HepG2 (cell line): Measurements from ENCODE around the gene NPSR1. TPM values are rescaled to one million over a fixed set of nuclear protein-coding genes. Genes with fewer than 3 reads are reported as not detected.

Source experiments
- ATAC-seq: fragments of 200-7000 bp; cut with Tn5 transposase; 3 replicates; pipeline ENCODE4 v1.9.1; 2020; ENCODE audit warnings: mild to moderate bottlenecking, moderate library complexity
- BruUV-seq: library from RNA; stranded (reverse); fragments of 400-500 nt; replicated peaks from 2 replicates; lab custom pipeline; 2021; lab: Mats Ljungman, UMichigan
- CTCF ChIA-PET: fragments of 300-600 bp; formaldehyde crosslinking; extraction: SDS; loops from one replicate; lab custom pipeline; 2021; ENCODE audit warnings: low total read pairs, inconsistent platforms, low intra/inter-chr PET ratio; lab: Yijun Ruan, JAX
- POLR2A ChIA-PET: fragments of 350-600 bp; sonication (Branson Sonifier 250); formaldehyde crosslinking; loops from one replicate; lab custom pipeline; 2020; ENCODE audit warnings: antibody characterized with exemption, inconsistent platforms; lab: Yijun Ruan, JAX
- DNase-seq: peaks from one replicate; pipeline ENCODE4 v3.0.0-alpha.2; 2015; ENCODE audit warnings: low spot score
- FAIRE-seq: peaks from 3 replicates; lab custom pipeline; 2011; peaks lifted over from hg19 to GRCh38; lab: Jason Lieb, UNC
- H2AFZ ChIP-seq: one replicate; pipeline ENCODE4 v1.6.1; 2011; ENCODE audit warnings: low read length, inconsistent platforms
- H3K27ac ChIP-seq: fragments of 300-600 bp; 3 replicates; pipeline ENCODE4 v1.8.0; 2011; ENCODE audit warnings: mixed run types, mild to moderate bottlenecking, mixed read lengths, low read length, inconsistent platforms; ENCODE audit not compliant: insufficient read depth; ENCODE audit errors: extremely low read length
- H3K27me3 ChIP-seq, 2 experiments: fragments of 200-600 bp in 1 of 2; 2 replicates in 1 of 2; 3 replicates in 1 of 2; pipeline versions ENCODE4 v1.6.0 to v1.8.0; 2011; ENCODE audit warnings: low read length in 2 of 2, mild to moderate bottlenecking in 2 of 2, moderate library complexity in 2 of 2, inconsistent platforms in 1 of 2; ENCODE audit not compliant: insufficient read depth in 2 of 2, control insufficient read depth in 1 of 2
- H3K36me3 ChIP-seq, 2 experiments: fragments of 200-600 bp in 1 of 2; replicated peaks in 1 of 2; 2 replicates in 1 of 2; 3 replicates in 1 of 2; pipeline versions ENCODE4 v1.5.1 to v1.8.0; 2011; ENCODE audit warnings: low read length in 2 of 2, inconsistent platforms in 1 of 2; ENCODE audit not compliant: insufficient read depth in 2 of 2, control insufficient read depth in 1 of 2
- H3K4me1 ChIP-seq: 2 replicates; pipeline ENCODE4 v1.5.1; 2012; ENCODE audit warnings: low read length, inconsistent platforms; ENCODE audit not compliant: insufficient read depth
- H3K4me2 ChIP-seq: 2 replicates; pipeline ENCODE4 v1.6.0; 2011; ENCODE audit warnings: low read depth, low read length, inconsistent platforms
- H3K4me3 ChIP-seq, 3 experiments: fragments of 200-600 bp in 1 of 3; sonication (generic), shearing (Covaris generic) in 1 of 3; replicated peaks in 1 of 3; 2 replicates each; pipeline ENCODE4 v1.5.1; 2011 to 2016; ENCODE audit warnings: low read length in 3 of 3, inconsistent platforms in 2 of 3, low read depth in 2 of 3, mild to moderate bottlenecking in 2 of 3, control low read depth in 1 of 3, mixed read lengths in 1 of 3; ENCODE audit not compliant: insufficient read depth in 1 of 3
- H3K79me2 ChIP-seq: one replicate; pipeline ENCODE4 v1.6.1; 2011; ENCODE audit warnings: low read length, inconsistent platforms; ENCODE audit not compliant: insufficient read depth
- H3K9ac ChIP-seq: 2 replicates; pipeline ENCODE4 v1.6.0; 2011; ENCODE audit warnings: mild to moderate bottlenecking, low read depth, low read length, inconsistent platforms; ENCODE audit not compliant: insufficient read depth
- H3K9me3 ChIP-seq: 2 replicates; pipeline ENCODE4 v1.5.1; 2012; ENCODE audit warnings: mild to moderate bottlenecking, low read length
- H4K20me1 ChIP-seq: 2 replicates; pipeline ENCODE4 v1.6.0; 2011; ENCODE audit warnings: inconsistent platforms, mild to moderate bottlenecking, low read length, moderate library complexity; ENCODE audit not compliant: insufficient read depth
- DNMT1 ChIP-seq: sonication (generic); formaldehyde crosslinking; IDR thresholded peaks from 2 replicates; pipeline ENCODE4 v1.5.1; 2020; ENCODE audit warnings: mild to moderate bottlenecking, missing genetic modification reagents
- DNMT3B ChIP-seq: conservative IDR thresholded peaks from 2 replicates; pipeline ENCODE4 v1.6.1; 2016; ENCODE audit warnings: missing biosample characterization, control low read depth
- ELF1 ChIP-seq: sonication (generic); formaldehyde crosslinking; IDR thresholded peaks from 2 replicates; pipeline ENCODE4 v1.4.0; 2020; ENCODE audit warnings: missing genetic modification reagents
- HOXD1 ChIP-seq: sonication (generic); formaldehyde crosslinking; IDR thresholded peaks from 2 replicates; pipeline ENCODE4 v1.5.0; 2020; ENCODE audit warnings: missing genetic modification reagents
- NFKBIZ ChIP-seq: IDR thresholded peaks from 2 replicates; pipeline ENCODE4 v1.6.1; 2018; ENCODE audit warnings: missing genetic modification reagents, missing compliant biosample characterization
- STAG1 ChIP-seq: sonication (generic); formaldehyde crosslinking; IDR thresholded peaks from 2 replicates; pipeline ENCODE4 v1.4.0; 2020; ENCODE audit warnings: missing genetic modification reagents
- TBL1XR1 ChIP-seq: fragments of 150-350 bp; IDR thresholded peaks from 2 replicates; pipeline ENCODE4 v1.6.1; 2014; ENCODE audit warnings: borderline replicate concordance, low read length; ENCODE audit not compliant: partially characterized antibody
- XRCC5 ChIP-seq: fragments of 200-400 bp; formaldehyde crosslinking; optimal IDR thresholded peaks from 2 replicates; pipeline ENCODE3; 2017; ENCODE audit warnings: mild to moderate bottlenecking, low read length
- ZC3H13 ChIP-seq: sonication (generic); formaldehyde crosslinking; IDR thresholded peaks from 2 replicates; pipeline ENCODE4 v1.8.1; 2023; ENCODE audit warnings: mild to moderate bottlenecking, missing genetic modification reagents, moderate library complexity
- ZEB1 ChIP-seq: IDR thresholded peaks from 2 replicates; pipeline ENCODE4 v1.6.1; 2012; ENCODE audit warnings: mild to moderate bottlenecking, low read depth, inconsistent platforms; ENCODE audit not compliant: insufficient replicate concordance
- ZNF260 ChIP-seq: sonication (generic); formaldehyde crosslinking; IDR thresholded peaks from 2 replicates; pipeline ENCODE4 v1.4.0; 2020; ENCODE audit warnings: missing genetic modification reagents, low read depth, mild to moderate bottlenecking, borderline replicate concordance
- ZZZ3 ChIP-seq: sonication (generic); formaldehyde crosslinking; IDR thresholded peaks from 2 replicates; pipeline ENCODE4 v1.4.0; 2020; ENCODE audit warnings: missing genetic modification reagents, mild to moderate bottlenecking, borderline replicate concordance
- WGBS: methylation state at CpG from one replicate; pipeline ENCODE4 v1.1.6; 2017; ENCODE audit warnings: low lambda C conversion rate; 5-methylcytosine and 5-hydroxymethylcytosine counted together
- in situ Hi-C: cut with HindIII; loops from 2 replicates; pipeline ENCODE4 v1.10.0; 2017; ENCODE audit warnings: low pct_unique_long_range_greater_than_20kb; ENCODE audit not compliant: extremely low pct_ligation_motif_present
- intact Hi-C: fragments of 100-400 bp; cut with micrococcal nuclease; formaldehyde crosslinking; loops from one replicate; pipeline ENCODE4 v1.10.0; 2022; ENCODE audit not compliant: unreplicated experiment
- polyA plus RNA-seq, 8 experiments: library from polyadenylated mRNA; depleted of rRNA in 3 of 8; stranded (reverse) in 7 of 8; unstranded in 1 of 8; fragments of >200 nt; fragmentation: Illumina TruSeq in 4 of 8; extraction: Trizol in 4 of 8; gene quantifications; 2 replicates each; pipeline versions ENCODE4 v1.2.1 to v1.2.3, GENCODE V29; 2011 to 2016; ENCODE audit warnings: low read depth in 4 of 8, missing spikeins in 1 of 8, mixed read lengths in 1 of 8; ENCODE audit not compliant: insufficient read depth in 1 of 8
- total RNA-seq, 5 experiments: library from RNA; depleted of rRNA; stranded (reverse); fragments of >200 nt; fragmentation: Illumina TruSeq; extraction: Trizol; gene quantifications; 2 replicates each; pipeline ENCODE4 v1.2.3, GENCODE V29; 2016; ENCODE audit warnings: low read depth in 1 of 5
- TF ChIP-seq, protein P1 (sequence below): sonication (generic); formaldehyde crosslinking; IDR thresholded peaks from 2 replicates; pipeline ENCODE4 v1.8.0; 2022; ENCODE audit warnings: missing genetic modification reagents, low read depth, mild to moderate bottlenecking, borderline replicate concordance
- TF ChIP-seq, protein P2 (sequence below): sonication (generic); formaldehyde crosslinking; IDR thresholded peaks from 2 replicates; pipeline ENCODE4 v1.8.1; 2023; ENCODE audit warnings: mild to moderate bottlenecking, missing genetic modification reagents
- TF ChIP-seq, protein P3 (sequence below): sonication (generic); formaldehyde crosslinking; IDR thresholded peaks from 2 replicates; pipeline ENCODE4 v1.5.0; 2020; ENCODE audit warnings: mild to moderate bottlenecking, missing genetic modification reagents, moderate library complexity
- TF ChIP-seq, protein P4 (sequence below): sonication (generic); formaldehyde crosslinking; IDR thresholded peaks from 2 replicates; pipeline ENCODE4 v1.5.0; 2020; ENCODE audit warnings: missing genetic modification reagents
- TF ChIP-seq, protein P5 (sequence below): sonication (generic); formaldehyde crosslinking; conservative IDR thresholded peaks from 2 replicates; pipeline ENCODE4 v1.4.0; 2020; ENCODE audit warnings: missing genetic modification reagents

The NPSR1 gene
- total and polyA plus RNA-seq, 2 of the 13 experiments (the other 11 are each of a cell fraction or from before 2014, with no cell fraction given) = not detected

DNA sequence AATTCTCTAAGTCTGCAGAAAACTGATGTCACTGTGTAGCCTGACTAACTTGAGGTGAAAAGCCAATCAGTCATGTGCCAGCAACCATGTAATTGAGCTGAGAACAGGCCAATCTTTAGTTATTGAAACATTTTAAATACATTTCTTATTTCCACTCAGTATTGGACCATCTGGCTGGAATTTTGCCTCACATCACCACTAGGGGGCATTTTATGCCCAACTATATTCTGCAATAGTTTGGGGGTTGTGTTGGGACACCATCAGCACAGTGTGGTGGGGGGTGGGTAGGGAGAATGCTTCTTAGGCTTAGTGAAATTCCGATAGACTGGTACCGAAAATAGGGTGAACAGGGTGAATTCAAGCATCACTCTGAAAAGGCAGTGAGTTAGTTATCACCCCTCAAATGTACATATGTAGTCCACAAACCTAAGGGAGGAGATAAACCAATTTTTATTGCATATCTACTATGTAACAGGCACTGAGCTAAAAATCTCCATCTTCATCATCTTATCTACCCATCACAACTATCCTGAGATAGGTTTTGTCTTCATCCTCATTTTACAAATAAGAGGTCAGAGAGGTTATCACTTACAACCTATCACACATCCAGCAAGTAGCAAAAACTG, 17.8 kb downstream of the NPSR1 start (continued):
- TF ChIP-seq, protein P1, sequence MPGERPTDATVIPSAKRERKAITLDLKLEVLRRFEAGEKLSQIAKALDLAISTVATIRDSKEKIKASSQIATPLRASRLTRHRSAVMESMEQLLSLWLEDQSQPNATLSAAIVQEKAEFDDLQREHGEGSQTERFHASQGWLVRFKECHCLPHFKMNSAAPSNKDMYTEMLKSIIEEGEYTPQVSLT (CRISPR knock-in tag) = no peak
- TF ChIP-seq, protein P2, sequence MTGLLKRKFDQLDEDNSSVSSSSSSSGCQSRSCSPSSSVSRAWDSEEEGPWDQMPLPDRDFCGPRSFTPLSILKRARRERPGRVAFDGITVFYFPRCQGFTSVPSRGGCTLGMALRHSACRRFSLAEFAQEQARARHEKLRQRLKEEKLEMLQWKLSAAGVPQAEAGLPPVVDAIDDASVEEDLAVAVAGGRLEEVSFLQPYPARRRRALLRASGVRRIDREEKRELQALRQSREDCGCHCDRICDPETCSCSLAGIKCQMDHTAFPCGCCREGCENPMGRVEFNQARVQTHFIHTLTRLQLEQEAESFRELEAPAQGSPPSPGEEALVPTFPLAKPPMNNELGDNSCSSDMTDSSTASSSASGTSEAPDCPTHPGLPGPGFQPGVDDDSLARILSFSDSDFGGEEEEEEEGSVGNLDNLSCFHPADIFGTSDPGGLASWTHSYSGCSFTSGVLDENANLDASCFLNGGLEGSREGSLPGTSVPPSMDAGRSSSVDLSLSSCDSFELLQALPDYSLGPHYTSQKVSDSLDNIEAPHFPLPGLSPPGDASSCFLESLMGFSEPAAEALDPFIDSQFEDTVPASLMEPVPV (CRISPR knock-in tag) = no peak
- TF ChIP-seq DNMT1 (CRISPR knock-in tag) = no peak
- TF ChIP-seq DNMT3B (CRISPR knock-in tag) = no peak
- TF ChIP-seq ZNF260 = no peak
- peak; percentile 75 for TF ChIP-seq STAG1 (CRISPR knock-in tag)
- TF ChIP-seq ZEB1 = no peak
- TF ChIP-seq, protein P3, sequence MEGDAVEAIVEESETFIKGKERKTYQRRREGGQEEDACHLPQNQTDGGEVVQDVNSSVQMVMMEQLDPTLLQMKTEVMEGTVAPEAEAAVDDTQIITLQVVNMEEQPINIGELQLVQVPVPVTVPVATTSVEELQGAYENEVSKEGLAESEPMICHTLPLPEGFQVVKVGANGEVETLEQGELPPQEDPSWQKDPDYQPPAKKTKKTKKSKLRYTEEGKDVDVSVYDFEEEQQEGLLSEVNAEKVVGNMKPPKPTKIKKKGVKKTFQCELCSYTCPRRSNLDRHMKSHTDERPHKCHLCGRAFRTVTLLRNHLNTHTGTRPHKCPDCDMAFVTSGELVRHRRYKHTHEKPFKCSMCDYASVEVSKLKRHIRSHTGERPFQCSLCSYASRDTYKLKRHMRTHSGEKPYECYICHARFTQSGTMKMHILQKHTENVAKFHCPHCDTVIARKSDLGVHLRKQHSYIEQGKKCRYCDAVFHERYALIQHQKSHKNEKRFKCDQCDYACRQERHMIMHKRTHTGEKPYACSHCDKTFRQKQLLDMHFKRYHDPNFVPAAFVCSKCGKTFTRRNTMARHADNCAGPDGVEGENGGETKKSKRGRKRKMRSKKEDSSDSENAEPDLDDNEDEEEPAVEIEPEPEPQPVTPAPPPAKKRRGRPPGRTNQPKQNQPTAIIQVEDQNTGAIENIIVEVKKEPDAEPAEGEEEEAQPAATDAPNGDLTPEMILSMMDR (CRISPR knock-in tag) = peak; percentile 76

DNA sequence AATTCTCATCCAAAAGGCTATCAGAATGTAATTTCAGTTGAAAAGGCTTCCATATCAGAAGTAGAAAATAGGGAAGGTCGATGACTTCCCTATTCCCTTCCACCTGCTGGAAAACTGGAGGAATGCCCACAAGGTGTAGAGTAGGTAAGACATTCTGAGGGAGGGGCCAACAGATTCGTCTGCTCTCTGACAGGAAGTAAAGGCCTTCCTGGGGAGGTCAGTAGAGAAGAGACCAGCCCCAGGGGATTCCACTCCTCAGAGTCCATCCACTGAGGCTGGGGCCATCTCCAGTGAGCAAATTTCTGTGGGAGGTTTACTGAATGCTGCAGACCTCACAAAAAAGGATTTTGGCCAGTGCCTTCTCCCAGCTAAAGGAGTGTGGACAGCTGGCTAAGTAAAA, 19.5 kb downstream of the NPSR1 start:
- H3K9me3 ChIP-seq = no peaks in the 10 kb centered on the region
- ChIA-PET CTCF (no interaction called here), POLR2A (no interaction called here)
- BruUV-seq = no TSS peak
- no peak for DNase-seq
- no peak for ATAC-seq
- H3K4me1 ChIP-seq = peaks cover 14% of the 10 kb centered on the region
- no peak for FAIRE-seq
- no peaks in the 10 kb centered on the region for H3K79me2 ChIP-seq
- no peaks in the 10 kb centered on the region; the same call in 1 of the 2 replicates for H4K20me1 ChIP-seq
- no peak overlapping the region for H3K4me2 ChIP-seq
- in situ Hi-C loops (no loop called here), intact Hi-C loops (loop anchor here (5.0 to 10.0 kb wide), 2 partner anchors 80 to 357 kb away; partner anchors contain the start of gene DPY19L1)
- no peak overlapping the region for H3K9ac ChIP-seq
- 85% methylated on average over 2 of the region's 2 CpGs for WGBS
- H3K27ac ChIP-seq = no peak overlapping the region
- peaks cover 0 to 1% of the 10 kb centered on the region in 2 experiments; a peak in 2 of 5 replicates for H3K36me3 ChIP-seq
- H3K4me3 ChIP-seq = no peak overlapping the region
- no peaks in the 10 kb centered on the region for H3K27me3 ChIP-seq
- H2AFZ ChIP-seq = no peak overlapping the region
- TF ChIP-seq ZZZ3 (CRISPR knock-in tag) (no peak), ELF1 (no peak), ZC3H13 (CRISPR knock-in tag) (no peak), TBL1XR1 (no peak), XRCC5 (no peak), HOXD1 (no peak), NFKBIZ (CRISPR knock-in tag) (no peak)
- TF ChIP-seq, protein P4, sequence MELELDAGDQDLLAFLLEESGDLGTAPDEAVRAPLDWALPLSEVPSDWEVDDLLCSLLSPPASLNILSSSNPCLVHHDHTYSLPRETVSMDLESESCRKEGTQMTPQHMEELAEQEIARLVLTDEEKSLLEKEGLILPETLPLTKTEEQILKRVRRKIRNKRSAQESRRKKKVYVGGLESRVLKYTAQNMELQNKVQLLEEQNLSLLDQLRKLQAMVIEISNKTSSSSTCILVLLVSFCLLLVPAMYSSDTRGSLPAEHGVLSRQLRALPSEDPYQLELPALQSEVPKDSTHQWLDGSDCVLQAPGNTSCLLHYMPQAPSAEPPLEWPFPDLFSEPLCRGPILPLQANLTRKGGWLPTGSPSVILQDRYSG (CRISPR knock-in tag) = no peak
- TF ChIP-seq, protein P5, sequence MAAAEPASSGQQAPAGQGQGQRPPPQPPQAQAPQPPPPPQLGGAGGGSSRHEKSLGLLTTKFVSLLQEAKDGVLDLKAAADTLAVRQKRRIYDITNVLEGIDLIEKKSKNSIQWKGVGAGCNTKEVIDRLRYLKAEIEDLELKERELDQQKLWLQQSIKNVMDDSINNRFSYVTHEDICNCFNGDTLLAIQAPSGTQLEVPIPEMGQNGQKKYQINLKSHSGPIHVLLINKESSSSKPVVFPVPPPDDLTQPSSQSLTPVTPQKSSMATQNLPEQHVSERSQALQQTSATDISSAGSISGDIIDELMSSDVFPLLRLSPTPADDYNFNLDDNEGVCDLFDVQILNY (CRISPR knock-in tag) = no peak
